GM19193 (cell line): ENCODE results near the gene PCNA.

Experiments
- POLR2A ChIP-seq: IDR thresholded peaks from 4 replicates; pipeline ENCODE4 v1.6.1; 2011; ENCODE audit not compliant: insufficient read depth, insufficient read length; ENCODE audit errors: extremely low read depth

The PCNA gene

GRCh38 chr20:5085380-5085779 is 34.4 kb downstream of the PCNA start:
- TF ChIP-seq POLR2A: no peak

GRCh38 chr20:5080384-5080877 is 39.3 kb downstream of the PCNA start:
- no peak for TF ChIP-seq POLR2A

GRCh38 chr20:5078399-5078958 is 41.3 kb downstream of the PCNA start:
- TF ChIP-seq POLR2A: no peak

GRCh38 chr20:5077761-5078387 is 41.9 kb downstream of the PCNA start:
- no peak for TF ChIP-seq POLR2A

GRCh38 chr20:5074232-5074674 is 45.5 kb downstream of the PCNA start:
- TF ChIP-seq POLR2A: no peak

GRCh38 chr20:5073660-5074231 is 46.0 kb downstream of the PCNA start:
- TF ChIP-seq POLR2A: no peak

- TF ChIP-seq POLR2A: no peak
Observed at GRCh38 chr20:5072756-5073659, 46.8 kb downstream of the PCNA start.

- TF ChIP-seq POLR2A: no peak
Observed at GRCh38 chr20:5070570-5070969, 49.2 kb downstream of the PCNA start.

GRCh38 chr20:5070081-5070480 is 49.7 kb downstream of the PCNA start:
- no peak for TF ChIP-seq POLR2A

GRCh38 chr20:5069141-5069806 is 50.5 kb downstream of the PCNA start:
- no peak for TF ChIP-seq POLR2A

GRCh38 chr20:5067877-5068645 is 51.7 kb downstream of the PCNA start:
- no peak for TF ChIP-seq POLR2A

GRCh38 chr20:5065879-5066383 is 53.8 kb downstream of the PCNA start:
- no peak for TF ChIP-seq POLR2A

GRCh38 chr20:5065166-5065878 is 54.4 kb downstream of the PCNA start:
- no peak for TF ChIP-seq POLR2A
